Stimulated activated naive CD8-positive, alpha-beta T cell treated with anti-CD3 and anti-CD28 coated beads, Interleukin-15, amount 100 ng/mL, for 72 hours (primary cell): ENCODE data around the gene KIF12.
A peak's percentile ranks its signal among the peaks of the same experiment; 100 is the strongest.

Source experiments
- ATAC-seq: fragments of 150-1000 bp; cut with Tn5 transposase; 2 replicates; pipeline ENCODE4 v1.10.0; 2021; ENCODE audit warnings: mild to moderate bottlenecking, moderate library complexity
- DNase-seq, 2 donors: peaks; one replicate each; pipeline ENCODE4 v3.0.0; 2021 to 2022
- H3K27ac Mint-ChIP-seq, 2 donors: one replicate each; pipeline ENCODE4 v1.8.0; 2022; ENCODE audit warnings: mild to moderate bottlenecking in 2 of 2, mixed read lengths in 2 of 2, moderate library complexity in 2 of 2
- H3K27me3 Mint-ChIP-seq: one replicate; pipeline ENCODE4 v1.8.0; 2022; ENCODE audit warnings: mixed read lengths
- H3K4me1 Mint-ChIP-seq: one replicate; pipeline ENCODE4 v1.8.0; 2022; ENCODE audit warnings: mild to moderate bottlenecking, mixed read lengths
- H3K4me3 Mint-ChIP-seq, 2 donors: one replicate each; pipeline ENCODE4 v1.8.0; 2022; ENCODE audit warnings: mild to moderate bottlenecking in 2 of 2, mixed read lengths in 2 of 2, moderate library complexity in 1 of 2
- H3K9me3 Mint-ChIP-seq, 2 donors: one replicate each; pipeline ENCODE4 v1.8.0; 2022; ENCODE audit warnings: mixed read lengths in 2 of 2

The KIF12 gene

DNA sequence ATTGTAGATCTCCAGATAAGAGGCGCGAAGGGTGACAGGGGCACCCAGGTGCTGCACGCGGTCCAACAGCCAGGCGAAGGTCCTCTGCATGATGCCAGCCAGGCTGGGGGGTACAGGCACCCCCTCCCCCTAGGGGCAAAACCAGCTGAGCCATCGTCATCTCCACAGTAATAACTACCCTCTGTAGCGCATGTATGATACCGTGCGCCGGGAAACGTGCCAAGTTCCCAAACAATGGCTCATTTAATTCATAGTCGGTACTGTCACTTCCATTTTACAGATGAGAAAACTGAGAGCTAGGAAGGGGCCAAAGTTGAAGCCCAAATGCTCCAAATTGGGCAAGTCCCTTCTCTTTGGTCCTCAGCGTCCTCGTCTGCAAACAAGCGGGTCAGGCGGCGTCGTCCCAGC lies 1.5 kb downstream of the KIF12 start:
- Mint-ChIP-seq H3K27me3 (peaks cover 67% of the 10 kb centered on the region), H3K4me1 (peaks cover 10% of the 10 kb centered on the region), H3K9me3 (peaks cover 5 to 9% of the 10 kb centered on the region in 2 donors), H3K4me3 (peak overlapping the region in 1 of 2 donors; percentile 43), H3K27ac (no peak overlapping the region)
- no peak for ATAC-seq
- DNase-seq: no peak

DNA sequence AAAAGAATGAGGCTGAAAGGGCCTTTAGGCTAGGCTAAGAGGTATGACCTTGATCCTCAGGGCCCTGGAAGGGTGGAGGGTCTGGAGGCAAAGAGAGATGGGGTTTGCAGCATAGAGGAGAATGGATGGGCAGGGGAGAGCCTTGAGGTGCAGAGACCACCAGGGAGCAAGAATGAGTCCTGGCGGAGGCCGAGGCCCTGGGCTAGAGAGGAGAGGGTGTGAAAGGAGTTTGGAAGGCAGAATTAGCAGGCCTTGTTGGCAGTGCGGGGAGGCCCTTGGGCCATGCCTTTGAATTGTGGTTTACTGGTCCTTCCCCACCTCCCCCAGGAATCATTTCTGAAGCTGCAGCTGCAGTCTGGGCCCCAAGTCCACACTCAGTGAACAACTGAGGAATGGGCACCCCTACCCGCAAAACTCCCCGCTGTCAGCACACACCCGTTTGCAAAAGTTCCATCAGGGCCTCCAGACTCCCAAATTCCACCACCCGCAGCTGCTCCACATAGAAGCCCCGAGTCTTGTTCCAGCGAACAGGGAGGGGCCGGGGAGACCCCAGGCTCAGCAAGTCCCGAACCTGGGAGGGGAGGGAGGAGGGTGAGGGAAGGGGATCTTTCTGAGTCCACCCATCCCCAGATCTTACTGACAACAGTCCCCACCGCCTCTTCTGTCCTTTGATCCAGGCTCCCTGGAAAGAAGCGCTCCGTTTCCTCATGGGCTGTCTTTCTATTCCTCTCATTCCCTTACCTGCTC lies 2.1 kb downstream of the KIF12 start:
- H3K4me3 Mint-ChIP-seq: peak overlapping the region in 1 of 2 donors; percentile 5
- peaks cover 61% of the 10 kb centered on the region for H3K27me3 Mint-ChIP-seq
- H3K9me3 Mint-ChIP-seq: peaks cover 4 to 6% of the 10 kb centered on the region in 2 donors
- peaks cover 10% of the 10 kb centered on the region for H3K4me1 Mint-ChIP-seq
- ATAC-seq (no peak), DNase-seq (no peak)
- H3K27ac Mint-ChIP-seq: no peak overlapping the region

DNA sequence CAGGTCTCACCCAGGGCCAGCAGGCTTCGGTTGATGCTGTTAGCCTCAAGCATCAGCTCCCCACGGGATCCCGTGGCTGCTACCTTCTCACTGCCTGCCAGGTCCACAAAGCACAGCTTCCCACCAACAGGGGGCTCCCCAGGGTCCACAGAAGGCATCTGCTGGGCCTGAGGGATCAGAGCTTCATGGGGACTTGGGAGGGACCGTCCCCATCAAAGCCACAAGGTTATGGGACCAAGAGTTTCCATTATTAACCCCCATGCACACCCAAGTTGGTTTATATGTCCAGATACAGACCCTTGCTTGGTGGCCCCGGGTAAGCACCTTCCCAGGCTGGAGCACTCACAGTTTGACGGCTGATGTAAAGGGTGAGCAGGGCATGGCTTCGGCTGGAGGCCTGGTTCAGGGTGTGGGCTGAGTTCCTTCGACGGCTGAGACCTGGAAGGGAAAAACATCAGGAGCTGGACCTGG lies 3.0 kb downstream of the KIF12 start:
- DNase-seq (no peak), ATAC-seq (no peak)
- peaks cover 55% of the 10 kb centered on the region for H3K27me3 Mint-ChIP-seq
- no peaks in the 10 kb centered on the region for H3K9me3 Mint-ChIP-seq
- no peak overlapping the region for H3K27ac Mint-ChIP-seq
- peaks cover 10% of the 10 kb centered on the region for H3K4me1 Mint-ChIP-seq
- no peak overlapping the region for H3K4me3 Mint-ChIP-seq

DNA sequence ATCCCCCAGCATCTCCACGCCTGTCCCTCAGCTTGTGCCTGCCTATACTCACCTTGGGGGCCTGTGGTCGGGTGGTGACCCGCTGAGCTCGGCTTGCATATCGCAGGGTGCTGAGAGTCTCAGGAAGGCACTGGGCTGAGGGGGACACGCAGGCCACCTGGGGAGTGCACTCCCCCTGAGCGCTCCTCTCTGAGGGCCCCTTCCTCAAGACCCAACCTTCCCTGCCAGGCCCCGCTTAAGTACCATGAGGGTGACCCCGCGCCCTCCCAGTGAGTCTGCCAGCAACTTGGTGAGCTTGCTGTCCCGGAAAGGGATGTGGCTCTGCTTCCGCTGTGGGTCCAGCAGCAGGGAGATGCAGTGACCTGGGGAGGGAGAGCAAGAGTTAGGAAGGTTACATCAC lies 4.1 kb downstream of the KIF12 start:
- Mint-ChIP-seq H3K4me1 (peaks cover 10% of the 10 kb centered on the region), H3K27me3 (peaks cover 50% of the 10 kb centered on the region), H3K27ac (no peak overlapping the region), H3K4me3 (no peak overlapping the region), H3K9me3 (no peaks in the 10 kb centered on the region)
- no peak for DNase-seq
- no peak for ATAC-seq

DNA sequence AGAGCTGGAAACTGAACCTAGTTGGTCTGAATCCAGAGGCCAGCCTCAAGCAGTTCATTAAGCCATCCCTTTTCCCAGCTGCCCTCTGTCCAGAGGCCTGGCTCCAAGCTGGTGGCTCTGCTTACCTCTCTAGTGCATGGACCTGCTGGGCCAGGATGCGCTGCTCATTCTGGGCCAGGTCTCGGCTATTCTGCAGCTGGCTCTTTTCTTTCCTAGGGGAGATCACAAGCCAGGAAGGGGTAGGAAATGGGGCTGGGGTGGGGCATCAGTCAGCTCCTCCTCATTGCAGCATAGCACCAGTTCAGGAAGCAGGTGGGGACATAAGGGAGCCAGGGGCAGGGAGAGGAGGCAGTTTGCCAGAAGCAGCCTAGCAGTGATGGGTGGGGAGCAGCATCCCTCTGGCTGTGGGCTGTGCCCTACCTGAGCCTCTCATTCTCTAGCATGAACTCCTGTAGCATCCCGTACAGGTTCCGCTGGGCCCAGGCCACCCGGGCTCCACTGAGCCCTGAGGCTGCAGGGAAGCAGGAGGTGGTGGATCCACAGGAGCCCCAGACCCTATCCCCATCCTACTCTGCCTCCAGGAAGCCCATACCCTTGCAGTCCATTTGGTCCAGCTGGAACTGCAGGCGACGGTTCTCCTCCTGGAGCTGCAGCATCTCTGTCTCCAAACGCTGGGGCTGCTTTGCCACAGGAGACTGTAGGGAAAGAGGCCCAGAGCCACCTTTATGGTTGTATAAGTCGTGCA lies 5.2 kb downstream of the KIF12 start:
- Mint-ChIP-seq H3K27ac (peak overlapping the region in 1 of 2 donors; percentile 85), H3K4me1 (peaks cover 10% of the 10 kb centered on the region), H3K27me3 (peaks cover 40% of the 10 kb centered on the region), H3K4me3 (no peak overlapping the region), H3K9me3 (no peaks in the 10 kb centered on the region)
- ATAC-seq: no peak
- no peak for DNase-seq

DNA sequence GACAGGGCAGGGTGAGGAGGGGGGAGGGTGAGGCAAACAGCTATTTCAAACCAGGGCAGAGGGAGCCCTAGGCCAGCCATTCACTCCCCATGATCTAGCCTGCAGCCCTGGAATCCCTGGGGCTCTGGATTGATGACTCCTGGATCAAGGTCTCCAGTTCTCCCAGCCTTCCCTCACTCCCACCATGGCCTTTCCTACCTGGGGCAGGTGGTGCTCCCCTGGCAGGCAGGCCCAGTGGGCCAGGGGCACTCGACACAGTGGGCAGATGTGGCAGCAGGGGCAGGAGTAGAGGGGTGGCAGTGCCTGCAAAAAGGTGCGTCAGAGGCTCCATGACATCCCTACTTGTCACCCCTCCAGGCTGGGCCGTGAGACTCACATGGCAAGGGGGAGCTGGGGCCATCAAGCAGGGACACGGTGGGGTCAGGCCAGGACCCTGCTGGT lies 6.0 kb downstream of the KIF12 start:
- Mint-ChIP-seq H3K27ac (no peak overlapping the region), H3K27me3 (peaks cover 37% of the 10 kb centered on the region)

DNA sequence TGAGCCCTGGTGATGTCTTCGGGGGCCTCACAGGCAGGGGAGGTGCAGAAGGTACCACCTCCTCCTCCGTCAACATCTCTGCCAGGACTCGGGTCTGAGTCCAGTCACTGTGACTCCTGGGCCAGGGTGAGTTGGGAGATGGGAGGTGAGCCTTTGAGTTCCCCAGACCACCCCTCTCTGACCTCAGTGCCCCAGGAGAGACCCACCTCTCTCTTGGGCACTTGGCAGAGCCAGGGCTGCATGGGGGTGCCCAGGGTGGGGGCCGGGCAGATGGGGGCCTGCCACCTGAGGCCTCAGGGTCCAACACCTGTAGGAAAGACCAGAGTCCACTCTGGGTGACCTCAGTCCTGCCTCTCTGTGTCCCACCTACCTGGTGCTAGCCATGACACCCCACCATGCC lies 6.8 kb downstream of the KIF12 start:
- no peak overlapping the region for H3K4me3 Mint-ChIP-seq
- H3K27ac Mint-ChIP-seq: no peak overlapping the region
- peaks cover 31% of the 10 kb centered on the region for H3K27me3 Mint-ChIP-seq
- no peaks in the 10 kb centered on the region for H3K9me3 Mint-ChIP-seq
- peaks cover 5% of the 10 kb centered on the region for H3K4me1 Mint-ChIP-seq
- ATAC-seq: no peak
- DNase-seq: no peak

More for the DNA sequence above, 6.0 kb downstream of the KIF12 start:
- ATAC-seq (no peak), DNase-seq (no peak)
- Mint-ChIP-seq H3K4me1 (peaks cover 10% of the 10 kb centered on the region), H3K9me3 (no peaks in the 10 kb centered on the region), H3K4me3 (no peak overlapping the region)

DNA sequence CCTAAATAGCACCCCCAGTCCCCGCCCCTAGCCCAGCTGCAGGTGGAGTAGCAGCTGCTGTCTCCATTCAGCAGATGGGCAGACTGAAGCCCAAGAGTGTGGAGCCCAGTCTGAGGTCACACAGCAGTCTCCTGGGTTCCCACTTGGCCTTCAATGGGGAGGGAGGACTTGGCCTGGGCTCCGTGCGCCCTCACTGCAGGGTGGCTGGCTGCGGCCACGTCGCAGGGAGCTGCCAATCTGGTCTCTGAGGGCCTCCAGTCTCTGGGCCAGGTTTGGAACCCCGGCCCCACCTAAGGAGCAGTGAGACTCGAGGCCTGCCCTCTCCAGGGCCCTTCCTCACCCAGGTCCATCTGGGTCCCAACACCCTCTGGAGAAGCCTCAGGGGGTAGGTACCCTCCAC lies 7.4 kb downstream of the KIF12 start:
- ATAC-seq: no peak
- DNase-seq: no peak
- Mint-ChIP-seq H3K27me3 (peaks cover 25% of the 10 kb centered on the region), H3K27ac (peak overlapping the region in 1 of 2 donors; percentile 12), H3K4me1 (peaks cover 4% of the 10 kb centered on the region), H3K9me3 (no peaks in the 10 kb centered on the region), H3K4me3 (no peak overlapping the region)

DNA sequence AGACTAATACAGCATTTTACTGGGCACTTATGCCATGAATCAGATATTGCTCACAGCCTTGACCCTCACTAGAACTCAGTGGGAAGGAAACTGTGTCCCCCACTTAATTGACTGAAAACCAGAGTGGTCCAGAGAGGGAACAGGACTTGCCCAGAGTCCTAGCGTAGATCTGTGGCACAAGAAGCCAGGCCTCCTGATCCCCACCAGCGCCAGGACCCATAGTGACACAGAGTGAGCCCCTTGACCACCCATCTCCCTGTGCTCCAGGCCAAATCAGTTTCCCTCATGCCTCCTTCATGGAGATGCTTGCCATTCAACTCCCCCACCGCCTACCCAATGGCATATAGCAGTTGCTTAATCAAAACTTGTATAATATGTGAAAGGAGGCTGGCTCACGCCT lies 8.3 kb downstream of the KIF12 start:
- no peak overlapping the region for H3K4me3 Mint-ChIP-seq
- ATAC-seq (no peak), DNase-seq (no peak)
- no peaks in the 10 kb centered on the region for H3K9me3 Mint-ChIP-seq
- no peaks in the 10 kb centered on the region for H3K4me1 Mint-ChIP-seq
- peaks cover 16% of the 10 kb centered on the region for H3K27me3 Mint-ChIP-seq
- H3K27ac Mint-ChIP-seq: no peak overlapping the region

DNA sequence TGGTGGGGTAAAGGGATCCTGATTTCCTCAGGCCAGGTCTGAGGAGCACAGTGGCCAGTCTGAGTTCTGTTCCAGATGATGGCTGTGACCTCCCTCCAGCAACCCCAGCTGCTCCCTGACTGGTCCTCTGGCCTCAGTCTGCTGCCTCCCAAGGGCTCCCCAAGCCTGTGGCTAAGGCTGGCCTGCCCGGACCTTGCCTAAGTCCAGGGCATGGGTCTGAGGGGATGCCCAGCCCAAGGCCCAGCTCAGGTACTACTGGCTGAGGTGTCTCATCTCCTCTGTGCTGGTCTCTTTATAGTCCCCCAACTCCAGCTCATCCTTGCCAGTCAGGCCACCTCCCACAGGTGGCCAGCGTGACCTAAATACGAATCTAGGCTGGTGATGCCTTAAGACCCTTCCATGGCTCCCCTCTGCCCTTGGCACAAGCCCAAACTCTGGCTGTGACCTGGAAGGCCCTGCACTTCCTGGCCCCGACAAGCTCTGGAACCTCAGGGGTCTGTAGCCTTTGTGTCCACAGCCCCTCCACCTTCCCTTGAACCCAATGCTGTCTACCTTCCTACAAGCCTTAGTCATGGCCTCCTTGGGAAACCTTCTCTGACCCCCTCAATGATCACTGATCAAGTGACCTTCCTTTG lies 9.8 kb downstream of the KIF12 start:
- no peak for ATAC-seq
- DNase-seq: no peak
- H3K27me3 Mint-ChIP-seq: peaks cover 1% of the 10 kb centered on the region
- no peaks in the 10 kb centered on the region for H3K9me3 Mint-ChIP-seq
- no peak overlapping the region for H3K4me3 Mint-ChIP-seq
- H3K27ac Mint-ChIP-seq: no peak overlapping the region
- no peaks in the 10 kb centered on the region for H3K4me1 Mint-ChIP-seq

DNA sequence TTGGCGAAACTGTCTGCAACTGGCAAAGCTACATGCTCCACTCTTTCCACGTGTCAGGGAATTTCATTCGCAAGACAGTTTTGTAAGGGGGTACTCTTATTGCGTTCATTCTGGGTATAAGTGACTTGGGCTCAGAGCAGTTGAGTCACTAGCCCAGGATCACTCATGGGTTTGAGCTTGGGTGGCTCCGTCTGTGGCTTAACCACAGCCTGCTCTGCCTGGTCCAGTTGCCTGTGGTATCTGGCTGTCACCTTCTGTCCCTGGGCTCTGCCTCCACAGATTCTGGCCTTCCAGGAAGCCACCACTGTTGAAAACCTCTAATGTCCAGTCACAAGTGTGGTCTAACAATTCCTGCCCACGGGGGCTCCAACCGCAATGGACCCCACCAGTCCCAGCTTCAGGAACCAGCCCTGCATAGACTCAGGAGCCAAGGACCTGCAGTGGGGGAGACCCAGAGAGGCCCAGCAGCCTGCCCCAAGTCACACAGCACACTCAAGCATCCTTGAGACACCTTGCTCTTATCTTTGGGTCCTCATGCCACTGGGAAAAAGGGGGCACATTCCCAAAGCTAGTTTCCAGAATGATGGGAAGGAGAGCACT lies 10.4 kb downstream of the KIF12 start:
- H3K4me1 Mint-ChIP-seq: no peaks in the 10 kb centered on the region
- no peaks in the 10 kb centered on the region for H3K9me3 Mint-ChIP-seq
- ATAC-seq (no peak), DNase-seq (no peak)
- no peak overlapping the region for H3K27ac Mint-ChIP-seq
- H3K27me3 Mint-ChIP-seq: no peaks in the 10 kb centered on the region
- no peak overlapping the region for H3K4me3 Mint-ChIP-seq

DNA sequence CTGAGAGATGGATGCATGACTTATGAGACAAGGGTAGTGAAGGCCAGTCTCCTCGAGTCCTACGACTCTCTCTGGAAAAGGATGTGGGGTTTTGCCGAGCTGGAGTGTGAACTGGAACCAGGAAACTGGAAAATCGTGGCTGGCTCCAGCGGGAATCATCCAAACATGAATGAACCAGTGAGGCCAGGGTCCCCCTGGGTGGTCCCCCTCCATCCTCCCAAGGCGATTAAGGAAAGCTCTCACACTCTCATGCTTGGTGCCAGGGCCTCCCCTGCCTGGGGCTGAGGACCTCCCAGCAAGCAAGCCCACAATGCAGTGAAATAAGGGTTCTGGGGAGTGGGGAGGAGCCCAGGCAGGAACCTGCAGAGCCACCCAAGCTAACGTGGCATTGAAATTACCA lies 11.4 kb downstream of the KIF12 start:
- no peak for ATAC-seq
- Mint-ChIP-seq H3K4me1 (no peaks in the 10 kb centered on the region), H3K4me3 (no peak overlapping the region), H3K9me3 (no peaks in the 10 kb centered on the region), H3K27me3 (no peaks in the 10 kb centered on the region), H3K27ac (no peak overlapping the region)
- no peak for DNase-seq

DNA sequence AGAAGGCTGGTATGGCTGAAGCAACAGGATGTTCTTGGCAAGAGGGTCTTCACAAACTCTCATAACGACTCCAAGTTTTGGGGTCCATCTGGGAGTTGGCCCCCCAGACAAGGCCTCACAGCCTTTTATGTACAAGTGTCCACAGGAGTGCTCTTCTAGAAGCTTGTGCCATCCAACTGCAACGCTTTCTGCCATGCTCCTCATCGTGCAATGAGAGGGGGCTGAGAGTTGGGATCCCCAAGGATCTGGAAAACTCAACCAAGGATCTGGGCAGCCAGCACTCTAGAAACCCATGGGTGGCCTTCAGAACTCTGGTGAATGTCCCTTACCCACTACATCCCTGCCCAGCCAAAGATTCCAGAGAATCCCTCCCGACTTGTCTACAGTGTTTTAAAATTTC lies 12.5 kb downstream of the KIF12 start:
- no peaks in the 10 kb centered on the region for H3K4me1 Mint-ChIP-seq
- no peak for DNase-seq
- no peak overlapping the region for H3K4me3 Mint-ChIP-seq

DNA sequence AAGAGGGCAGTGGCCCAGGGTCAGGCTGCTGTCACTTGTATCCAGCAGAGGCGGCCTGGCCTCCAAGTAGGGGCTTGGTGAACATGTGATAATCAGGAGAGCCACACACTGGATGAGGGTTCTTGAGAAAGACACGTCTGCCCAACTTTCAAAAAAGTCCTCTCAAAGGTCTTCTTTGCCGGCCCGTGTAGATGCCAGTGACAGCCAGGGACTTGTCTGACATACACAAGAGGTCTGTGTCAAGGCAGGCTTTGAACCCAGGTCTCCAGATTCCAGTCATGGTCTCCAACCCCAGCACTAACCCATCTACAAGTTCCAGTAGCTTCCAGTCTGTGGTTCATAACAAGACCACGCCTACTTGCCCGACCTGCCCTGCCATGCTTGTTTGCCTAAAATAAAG lies 13.1 kb downstream of the KIF12 start:
- Mint-ChIP-seq H3K27me3 (no peaks in the 10 kb centered on the region), H3K9me3 (no peaks in the 10 kb centered on the region), H3K4me1 (no peaks in the 10 kb centered on the region), H3K27ac (no peak overlapping the region), H3K4me3 (no peak overlapping the region)
- ATAC-seq (no peak), DNase-seq (no peak)

More for the DNA sequence above, 12.5 kb downstream of the KIF12 start:
- Mint-ChIP-seq H3K9me3 (no peaks in the 10 kb centered on the region), H3K27ac (no peak overlapping the region), H3K27me3 (no peaks in the 10 kb centered on the region)
- ATAC-seq: no peak

DNA sequence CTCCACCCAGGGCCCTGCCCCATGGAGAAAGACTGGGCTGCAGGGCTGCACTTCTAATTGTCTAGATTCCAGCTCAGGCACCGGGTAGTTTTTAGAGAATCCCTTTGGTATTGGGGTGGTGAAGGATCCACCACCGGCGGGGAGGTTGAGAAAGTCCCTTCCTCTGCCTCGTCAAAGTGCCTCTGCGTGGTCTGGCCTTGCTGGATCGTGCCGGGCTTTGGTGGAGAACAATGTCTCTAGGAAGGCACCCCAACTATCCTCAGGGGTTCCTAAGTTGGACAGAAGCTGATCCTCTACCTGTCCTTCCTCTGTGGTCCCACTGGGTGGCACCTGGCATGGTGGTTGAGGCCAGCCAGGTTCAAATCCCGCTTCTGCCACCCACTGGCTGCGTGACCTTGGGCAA lies 13.7 kb downstream of the KIF12 start:
- DNase-seq (no peak), ATAC-seq (no peak)
- H3K4me3 Mint-ChIP-seq: no peak overlapping the region
- no peak overlapping the region for H3K27ac Mint-ChIP-seq
- no peaks in the 10 kb centered on the region for H3K9me3 Mint-ChIP-seq
- H3K4me1 Mint-ChIP-seq: no peaks in the 10 kb centered on the region
- H3K27me3 Mint-ChIP-seq: no peaks in the 10 kb centered on the region
